Right renal cortex interstitium (tissue), 3 donors: ENCODE data around the gene NBAS. TPM values are rescaled to one million over a fixed set of nuclear protein-coding genes. Genes with fewer than 3 reads are reported as not detected.

Source experiments
- DNase-seq, 3 donors: peaks; one replicate each; pipeline ENCODE4 v3.0.0-alpha.2; 2013; ENCODE audit warnings: low read depth in 3 of 3, low spot score in 2 of 3
- polyA plus RNA-seq, 3 donors: library from polyadenylated mRNA; unstranded; fragments of 120-200 nt; gene quantifications; one replicate each; pipeline ENCODE4 v1.2.1, GENCODE V29; 2013; ENCODE audit not compliant: insufficient read length in 3 of 3

The NBAS gene
- polyA plus RNA-seq, 3 donors = 58.1 to 66.9 (median 62.5) TPM

GRCh38 chr2:15154297-15154696 lies 406.8 kb downstream of the NBAS start:
- no peak for DNase-seq

- no peak for DNase-seq
Measured at GRCh38 chr2:15152382-15152781, 408.8 kb downstream of the NBAS start.

GRCh38 chr2:15149063-15149462 lies 412.1 kb downstream of the NBAS start:
- no peak for DNase-seq

GRCh38 chr2:15147591-15147990 lies 413.5 kb downstream of the NBAS start:
- DNase-seq = no peak

- no peak for DNase-seq
Measured at GRCh38 chr2:15146960-15147359, 414.2 kb downstream of the NBAS start.

GRCh38 chr2:15145919-15146318 lies 415.2 kb downstream of the NBAS start:
- DNase-seq = no peak

GRCh38 chr2:15145046-15145817 lies 415.9 kb downstream of the NBAS start:
- DNase-seq = no peak

GRCh38 chr2:15142069-15142689 lies 419.0 kb downstream of the NBAS start:
- no peak for DNase-seq

- no peak for DNase-seq
Measured at GRCh38 chr2:15141211-15141610, 419.9 kb downstream of the NBAS start.

- no peak for DNase-seq
Measured at GRCh38 chr2:15136639-15137038, 424.5 kb downstream of the NBAS start.

GRCh38 chr2:15134957-15135356 lies 426.2 kb downstream of the NBAS start:
- DNase-seq = no peak

- no peak for DNase-seq
Measured at GRCh38 chr2:15133461-15133860, 427.7 kb downstream of the NBAS start.

- no peak for DNase-seq
Measured at GRCh38 chr2:15128846-15129245, 432.3 kb downstream of the NBAS start.

GRCh38 chr2:15127876-15128275 lies 433.3 kb downstream of the NBAS start:
- DNase-seq = no peak

- DNase-seq = no peak
Measured at GRCh38 chr2:15127301-15127700, 433.8 kb downstream of the NBAS start.

- no peak for DNase-seq
Measured at GRCh38 chr2:15126373-15126772, 434.8 kb downstream of the NBAS start.

GRCh38 chr2:15122915-15123314 lies 438.2 kb downstream of the NBAS start:
- no peak for DNase-seq

- DNase-seq = no peak
Measured at GRCh38 chr2:15120631-15121030, 440.5 kb downstream of the NBAS start.

GRCh38 chr2:15119722-15120175 lies 441.4 kb downstream of the NBAS start:
- DNase-seq = no peak

- no peak for DNase-seq
Measured at GRCh38 chr2:15117409-15118050, 443.6 kb downstream of the NBAS start.
